Thymus (tissue), 11 donors: ENCODE data around the gene OXT. TPM values are rescaled to one million over a fixed set of nuclear protein-coding genes. Genes with fewer than 3 reads are reported as not detected.
"Not testable (repeated sequence)": the region's sequence is repeated elsewhere in the genome, so short reads cannot be mapped to it uniquely, and the experiment has no call there.

Source experiments
- DNase-seq, 9 donors: peaks; one replicate each; pipeline ENCODE4 v3.0.0-alpha.2; 2013; ENCODE audit warnings: low spot score in 9 of 9, low read depth in 6 of 9, missing footprints in 1 of 9
- H3K27ac ChIP-seq, 2 donors: one replicate each; pipeline ENCODE4 v1.5.1; 2013; ENCODE audit warnings: control low read depth in 1 of 2, low read depth in 1 of 2, low read length in 1 of 2, mild to moderate bottlenecking in 1 of 2, moderate library complexity in 1 of 2
- H3K27me3 ChIP-seq, 2 donors: one replicate each; pipeline ENCODE4 v1.5.1; 2013; ENCODE audit warnings: low read length in 1 of 2; ENCODE audit not compliant: control insufficient read depth in 2 of 2, insufficient read depth in 1 of 2
- H3K36me3 ChIP-seq, 2 donors: one replicate each; pipeline ENCODE4 v1.5.1; 2013; ENCODE audit warnings: low read length in 1 of 2, mild to moderate bottlenecking in 1 of 2, moderate library complexity in 1 of 2; ENCODE audit not compliant: control insufficient read depth in 2 of 2, insufficient read depth in 2 of 2
- H3K4me1 ChIP-seq, 2 donors: one replicate each; pipeline ENCODE4 v1.5.1; 2013; ENCODE audit warnings: low read length in 2 of 2; ENCODE audit not compliant: control insufficient read depth in 2 of 2, insufficient read depth in 2 of 2
- H3K4me3 ChIP-seq, 2 donors: one replicate each; pipeline ENCODE4 v1.5.1; 2013; ENCODE audit warnings: low read length in 2 of 2, control low read depth in 1 of 2, mild to moderate bottlenecking in 1 of 2
- H3K9me3 ChIP-seq, 2 donors: one replicate each; pipeline ENCODE4 v1.5.1; 2013; ENCODE audit warnings: low read length in 1 of 2, mild to moderate bottlenecking in 1 of 2; ENCODE audit not compliant: control insufficient read depth in 2 of 2, insufficient read depth in 1 of 2
- WGBS: extraction: QIAGEN DNeasy Blood & Tissue Kit; methylation state at CpG from one replicate; pipeline ENCODE4 v1.1.7; 2013; 5-methylcytosine and 5-hydroxymethylcytosine counted together
- polyA plus RNA-seq: library from polyadenylated mRNA; stranded (reverse); fragments of 200-250 nt; gene quantifications from one replicate; pipeline ENCODE4 v1.2.3, GENCODE V29; 2013
- total RNA-seq: library from RNA; stranded (reverse); fragments of 120-200 nt; gene quantifications from one replicate; pipeline ENCODE4 v1.2.4, GENCODE V29; 2013
- donor health status: healthy.

Gene OXT
- total and polyA plus RNA-seq, 2 donors, result 0.42 to 3.6 TPM

DNA sequence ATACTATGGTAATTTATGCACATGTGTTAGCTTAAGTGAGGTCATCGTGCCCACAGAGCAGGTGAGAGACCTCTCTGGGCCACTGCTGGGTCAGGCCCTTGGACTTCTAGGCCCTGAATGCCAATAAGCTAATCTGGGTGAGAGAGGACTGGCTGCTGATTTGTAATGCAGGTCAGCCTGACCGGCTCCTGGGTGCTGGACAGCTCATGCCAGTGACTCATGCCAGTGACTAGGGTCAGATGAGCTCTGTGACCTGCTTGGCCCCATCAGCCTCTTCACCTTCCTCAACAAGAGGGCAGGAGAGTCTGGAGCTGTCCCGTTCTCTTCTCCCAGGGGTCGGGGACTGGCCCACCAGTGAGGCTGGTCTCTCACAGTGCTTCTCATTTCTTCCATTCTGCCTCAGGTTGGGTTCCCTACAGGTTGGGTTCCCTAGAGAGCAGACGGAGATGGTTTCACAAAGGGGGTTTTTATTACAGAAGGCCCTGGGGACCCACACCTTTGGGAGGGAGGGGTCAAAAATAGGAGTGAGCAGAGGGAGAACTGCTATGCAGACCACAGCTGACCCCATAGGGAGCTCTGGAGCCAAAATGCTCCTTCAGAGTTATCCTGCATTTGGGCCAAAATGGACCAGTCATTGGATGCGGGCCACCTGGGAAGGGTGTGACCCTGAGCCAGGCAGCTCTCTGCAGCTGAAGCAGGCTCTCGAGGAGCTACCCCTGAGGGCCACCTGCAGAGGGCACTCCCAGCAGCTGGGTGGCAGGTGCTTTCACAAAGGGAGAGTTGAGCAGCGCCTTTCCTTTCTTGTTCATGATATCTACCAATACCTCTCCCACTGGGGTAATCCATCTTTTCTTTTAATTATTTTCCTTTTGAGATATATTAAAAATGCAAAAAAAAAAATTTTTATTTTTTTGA is 2.2 kb upstream of the OXT start:
- 88% methylated on average over 8 of the region's 8 CpGs for WGBS
- Histone ChIP-seq H3K4me1 (peaks cover 0 to 3% of the 10 kb centered on the region in 2 donors), H3K27ac (no peak overlapping the region), H3K27me3 (peaks cover 20 to 33% of the 10 kb centered on the region in 2 donors), H3K4me3 (no peak overlapping the region), H3K36me3 (no peaks in the 10 kb centered on the region), H3K9me3 (peaks cover 0 to 2% of the 10 kb centered on the region in 2 donors)
- peak in 2 of 9 donors; percentile 32 to 53 for DNase-seq

DNA sequence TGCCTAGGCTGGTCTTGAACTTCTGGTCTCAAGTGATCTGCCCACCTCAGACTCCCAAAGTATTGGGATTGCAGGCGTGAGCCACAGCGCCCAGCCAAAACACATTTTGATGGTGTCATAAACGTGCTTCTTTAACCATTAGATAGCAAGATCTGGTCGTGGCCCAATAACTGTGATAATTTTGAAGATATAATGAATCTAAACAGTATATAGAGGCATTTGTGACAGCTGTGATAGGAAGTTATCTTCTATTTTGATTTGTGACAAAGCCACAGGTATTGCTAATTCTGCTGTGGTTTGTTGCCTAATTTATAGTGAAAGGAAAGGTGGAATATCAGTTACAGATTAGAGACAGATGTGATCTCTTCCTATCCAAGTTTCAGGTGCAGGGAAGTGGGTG is 695 bp upstream of the OXT start:
- no peak overlapping the region for H3K27ac ChIP-seq
- no peaks in the 10 kb centered on the region for H3K36me3 ChIP-seq
- no peak for DNase-seq
- peaks cover 0 to 3% of the 10 kb centered on the region in 2 donors for H3K4me1 ChIP-seq
- no peak overlapping the region for H3K4me3 ChIP-seq
- 87% methylated on average over 4 of the region's 4 CpGs for WGBS
- peaks cover 20 to 37% of the 10 kb centered on the region in 2 donors for H3K27me3 ChIP-seq
- peaks cover 0 to 2% of the 10 kb centered on the region in 2 donors for H3K9me3 ChIP-seq

DNA sequence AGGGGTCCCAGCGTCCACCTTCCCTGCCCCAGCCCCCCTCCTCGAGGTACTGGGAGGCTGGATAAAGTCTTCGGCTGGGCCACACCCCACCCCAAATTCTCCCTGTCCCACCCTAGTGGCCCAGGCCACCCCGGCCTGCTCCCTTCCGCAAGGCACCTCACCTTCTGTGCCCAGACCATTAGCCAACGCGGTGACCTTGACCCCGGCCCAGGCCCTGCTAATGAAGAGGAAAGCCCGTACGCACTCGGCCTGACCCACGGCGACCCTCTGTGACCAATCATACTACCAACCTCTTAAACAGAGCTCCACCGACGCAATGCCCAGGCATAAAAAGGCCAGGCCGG is 182 bp upstream of the OXT start:
- Histone ChIP-seq H3K9me3 (peaks cover 0 to 2% of the 10 kb centered on the region in 2 donors), H3K27ac (no peak overlapping the region), H3K4me3 (peak overlapping the region in 1 of 2 donors; percentile 57), H3K4me1 (peaks cover 0 to 3% of the 10 kb centered on the region in 2 donors), H3K36me3 (no peaks in the 10 kb centered on the region), H3K27me3 (peaks cover 20 to 40% of the 10 kb centered on the region in 2 donors)
- DNase-seq, result no peak
- 71% methylated on average over 16 of the region's 16 CpGs for WGBS

DNA sequence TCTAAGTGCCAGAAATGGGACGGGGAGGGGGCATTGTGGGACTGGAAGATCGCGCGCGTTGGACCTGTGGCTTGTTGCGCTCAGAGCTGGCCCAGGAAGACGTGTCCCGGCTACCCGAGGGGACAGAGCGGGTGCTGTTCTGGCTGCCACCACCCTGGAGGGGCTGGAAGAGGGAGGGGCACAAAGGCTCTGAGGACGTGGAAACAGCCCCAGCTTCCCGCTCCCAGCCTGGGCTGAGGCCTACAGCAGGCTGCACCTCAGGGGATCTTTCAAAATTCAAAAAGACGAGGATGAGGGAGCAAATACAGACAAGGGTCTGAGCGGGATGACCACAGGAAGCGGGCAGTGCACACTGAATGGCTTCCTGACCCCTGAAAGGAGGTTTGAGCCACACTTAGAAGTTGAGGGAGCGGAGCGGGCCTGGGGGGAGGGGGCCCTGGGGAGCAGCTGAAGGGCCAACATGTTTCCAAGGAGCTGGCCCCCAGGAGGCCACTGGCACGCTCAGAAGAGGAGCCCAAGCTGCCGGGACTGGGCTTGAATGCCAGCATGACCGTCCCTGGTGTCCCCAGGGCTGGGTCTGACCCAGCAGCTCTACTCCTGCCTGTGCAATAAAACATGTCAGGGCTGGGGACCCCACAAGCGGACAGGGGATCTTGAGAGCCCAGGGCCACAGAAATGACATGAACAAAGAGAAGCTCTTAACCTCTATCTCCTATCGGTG is 1.3 kb downstream of the OXT start:
- Histone ChIP-seq H3K4me1 (peaks cover 0 to 3% of the 10 kb centered on the region in 2 donors), H3K27me3 (peaks cover 20 to 42% of the 10 kb centered on the region in 2 donors), H3K36me3 (no peaks in the 10 kb centered on the region), H3K4me3 (peak overlapping the region in 1 of 2 donors; percentile 57), H3K9me3 (peaks cover 0 to 2% of the 10 kb centered on the region in 2 donors), H3K27ac (no peak overlapping the region)
- DNase-seq, result no peak
- WGBS, result 82% methylated on average over 22 of the region's 22 CpGs

DNA sequence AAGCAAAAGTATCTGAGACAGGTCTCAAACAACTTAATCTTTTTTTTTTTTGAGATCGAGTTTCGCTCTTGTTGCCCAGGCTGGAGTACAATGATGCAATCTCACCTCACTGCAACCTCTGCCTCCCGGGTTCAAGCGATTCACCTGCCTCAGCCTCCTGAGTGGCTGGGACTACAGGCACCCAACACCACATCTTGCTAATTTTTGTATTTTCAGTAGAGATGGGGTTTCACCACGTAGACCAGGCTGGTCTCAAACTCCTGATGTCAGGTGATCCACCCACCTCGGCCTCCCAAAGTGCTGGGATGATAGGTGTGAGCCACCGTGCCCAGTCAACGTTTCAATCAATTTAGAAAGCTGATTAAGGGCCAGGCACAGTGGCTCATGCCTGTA is 1.8 kb downstream of the OXT start:
- H3K27ac ChIP-seq, H3K4me1 ChIP-seq, H3K9me3 ChIP-seq, H3K36me3 ChIP-seq, DNase-seq, H3K4me3 ChIP-seq: not testable (repeated sequence)
- WGBS, result 95% methylated on average over 8 of the region's 8 CpGs
- peaks cover 20 to 42% of the 10 kb centered on the region in 2 donors for H3K27me3 ChIP-seq

DNA sequence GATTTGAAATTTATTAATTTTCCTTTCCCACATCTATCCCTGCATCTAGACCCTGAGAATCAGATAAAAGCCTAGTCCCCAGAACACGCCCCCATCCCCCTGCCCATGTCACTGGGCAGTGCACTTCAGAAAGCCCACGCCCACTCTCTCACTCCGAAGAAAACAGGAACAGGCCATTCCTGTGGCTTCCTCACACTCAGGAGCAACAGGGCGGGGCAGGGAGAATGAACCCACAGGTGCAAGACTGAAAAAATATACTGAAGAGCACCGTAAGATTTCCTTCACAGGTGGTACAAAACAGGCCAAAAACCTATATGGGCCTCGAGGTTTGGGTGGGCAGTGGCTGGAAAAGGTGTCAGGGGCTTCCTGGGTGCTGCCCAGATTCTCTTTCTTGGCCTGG is 3.4 kb downstream of the OXT start:
- no peak for DNase-seq

DNA sequence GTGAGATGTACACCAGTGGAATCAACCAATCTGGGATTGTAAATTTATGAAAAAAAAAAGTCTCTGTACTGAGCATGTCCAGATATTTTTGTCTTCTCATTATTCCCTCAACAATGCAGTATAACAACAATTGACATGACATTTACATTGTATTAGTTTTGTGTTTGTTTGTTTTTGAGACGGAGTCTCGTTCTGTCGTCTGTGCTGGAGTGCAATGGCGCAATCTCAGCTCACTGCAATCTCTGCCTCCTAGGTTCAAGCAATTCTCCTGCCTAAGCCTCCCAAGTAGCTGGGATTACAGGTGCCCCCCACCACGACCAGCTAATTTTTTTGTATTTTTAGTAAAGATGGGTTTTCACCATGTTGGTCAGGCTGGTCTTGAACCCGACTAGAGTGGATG is 3.9 kb downstream of the OXT start:
- WGBS, result 89% methylated on average over 6 of the region's 6 CpGs
- not testable (repeated sequence) for H3K27ac ChIP-seq, H3K4me3 ChIP-seq, DNase-seq, H3K9me3 ChIP-seq, H3K4me1 ChIP-seq, H3K36me3 ChIP-seq
- H3K27me3 ChIP-seq, result peaks cover 21 to 48% of the 10 kb centered on the region in 2 donors

More for the DNA sequence above, 3.4 kb downstream of the OXT start:
- no peak overlapping the region for H3K4me3 ChIP-seq
- H3K36me3 ChIP-seq, result no peaks in the 10 kb centered on the region
- H3K9me3 ChIP-seq, result peaks cover 0 to 2% of the 10 kb centered on the region in 2 donors
- H3K27me3 ChIP-seq, result peaks cover 20 to 44% of the 10 kb centered on the region in 2 donors
- 24% methylated on average over 6 of the region's 6 CpGs for WGBS
- H3K27ac ChIP-seq, result no peak overlapping the region
- H3K4me1 ChIP-seq, result peaks cover 0 to 3% of the 10 kb centered on the region in 2 donors

DNA sequence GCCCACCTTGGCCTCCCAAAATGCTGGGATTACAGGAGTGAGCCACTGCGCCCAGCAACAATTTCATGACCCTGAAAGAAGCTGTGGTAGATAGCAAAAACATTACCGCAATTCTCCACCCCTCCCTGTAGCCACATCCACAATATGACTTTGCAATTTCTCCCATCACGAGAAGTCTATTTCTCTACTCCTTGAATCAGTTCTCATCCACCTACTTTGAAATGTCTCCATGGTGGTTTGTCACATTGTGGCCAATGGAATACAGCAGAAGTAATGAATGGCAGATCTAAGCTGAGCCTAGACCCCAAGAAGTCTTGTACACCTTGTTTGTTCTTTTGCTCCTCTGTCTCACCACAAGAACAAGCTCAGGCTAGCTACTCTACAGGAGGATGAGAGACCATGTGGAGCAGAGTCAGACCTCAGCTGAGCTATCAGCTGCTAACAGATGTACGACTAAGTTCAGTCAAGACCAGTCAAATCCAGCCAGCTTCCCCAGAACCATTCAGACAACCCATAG is 6.3 kb downstream of the OXT start:
- no peak overlapping the region for H3K4me3 ChIP-seq
- peaks cover 0 to 2% of the 10 kb centered on the region in 2 donors for H3K9me3 ChIP-seq
- no peak for DNase-seq
- H3K27ac ChIP-seq, result no peak overlapping the region
- H3K27me3 ChIP-seq, result peaks cover 30 to 49% of the 10 kb centered on the region in 2 donors
- WGBS, result 6% methylated on average over 4 of the region's 4 CpGs
- H3K4me1 ChIP-seq, result no peaks in the 10 kb centered on the region
- no peaks in the 10 kb centered on the region for H3K36me3 ChIP-seq

DNA sequence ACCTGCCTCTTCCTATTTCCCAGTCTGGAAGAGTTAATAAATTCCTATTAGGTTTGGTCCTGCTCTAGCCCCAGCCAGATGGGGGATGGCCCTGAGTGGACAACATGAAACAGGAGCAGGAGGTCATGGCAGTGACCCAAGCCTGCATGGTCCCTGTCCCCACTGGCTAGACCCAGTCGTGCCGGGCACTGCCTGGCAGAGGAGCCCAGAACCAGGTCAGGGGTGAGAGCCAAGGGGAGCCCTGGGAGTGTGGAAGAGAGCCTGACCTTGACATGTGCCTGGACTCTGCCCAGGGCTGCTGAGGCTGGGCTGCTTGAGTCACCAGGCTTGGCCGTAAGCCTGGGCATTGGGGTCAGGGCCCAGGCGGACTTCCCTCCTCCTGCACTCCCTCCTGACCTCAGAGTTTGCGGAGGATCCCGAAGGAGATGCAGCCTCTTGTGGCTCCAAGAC is 9.5 kb downstream of the OXT start:
- Histone ChIP-seq H3K36me3 (no peaks in the 10 kb centered on the region), H3K27ac (no peak overlapping the region), H3K9me3 (no peaks in the 10 kb centered on the region), H3K4me1 (no peaks in the 10 kb centered on the region), H3K27me3 (peaks cover 45 to 68% of the 10 kb centered on the region in 2 donors), H3K4me3 (no peak overlapping the region)
- DNase-seq, result no peak
- 77% methylated on average over 6 of the region's 6 CpGs for WGBS
